Subcutaneous adipose tissue (tissue), 4 donors: ENCODE measurements around the gene INHBA. TPM values are rescaled to one million over a fixed set of nuclear protein-coding genes. Genes with fewer than 3 reads are reported as not detected.

Experiments used
- CTCF ChIP-seq: fragments of 450-650 bp; IDR thresholded peaks from one replicate; pipeline ENCODE4 v1.5.1; 2016; ENCODE audit warnings: low read depth, mild to moderate bottlenecking, control low read depth, antibody characterized with exemption, moderate library complexity
- total RNA-seq, 4 donors: library from RNA; depleted of rRNA; stranded (reverse); fragments of >200 nt; gene quantifications; one replicate each; pipeline ENCODE4 v1.1.0, GENCODE V29; 2016

INHBA gene
- total RNA-seq, 4 donors from 2014 or later: 0.17 to 0.98 (median 0.42) TPM

DNA sequence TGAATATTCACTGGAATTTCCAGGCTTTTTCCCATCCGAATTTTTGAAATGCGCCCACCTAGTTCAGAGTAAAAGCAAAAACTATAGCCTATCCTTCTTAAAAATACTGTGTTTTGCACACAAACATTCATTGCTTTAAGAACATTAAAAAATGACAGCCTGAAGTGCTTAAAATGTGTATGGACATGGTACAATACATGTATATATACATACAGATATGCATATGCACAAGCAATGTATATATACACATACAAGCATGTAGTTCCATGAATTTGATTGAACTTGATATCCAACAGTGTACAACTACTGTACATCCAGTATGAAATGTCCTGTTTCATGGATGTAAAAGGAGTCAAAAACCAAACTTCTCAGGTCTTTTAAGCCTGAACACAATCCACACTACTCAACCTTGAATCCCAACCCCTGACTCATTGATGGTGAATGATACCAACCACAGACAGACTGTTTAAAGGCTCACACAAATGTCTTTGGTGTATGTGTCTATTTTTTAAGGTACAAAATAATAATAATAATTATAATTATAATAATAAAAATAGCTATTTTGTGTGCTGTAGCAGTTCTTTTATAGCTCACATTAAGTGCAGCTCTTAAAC lies 14.8 kb downstream of the INHBA start:
- TF ChIP-seq CTCF: no peak

GRCh38 chr7:41685684-41686083 lies 17.2 kb downstream of the INHBA start:
- TF ChIP-seq CTCF: no peak

GRCh38 chr7:41682422-41682821 lies 20.5 kb downstream of the INHBA start:
- no peak for TF ChIP-seq CTCF

DNA sequence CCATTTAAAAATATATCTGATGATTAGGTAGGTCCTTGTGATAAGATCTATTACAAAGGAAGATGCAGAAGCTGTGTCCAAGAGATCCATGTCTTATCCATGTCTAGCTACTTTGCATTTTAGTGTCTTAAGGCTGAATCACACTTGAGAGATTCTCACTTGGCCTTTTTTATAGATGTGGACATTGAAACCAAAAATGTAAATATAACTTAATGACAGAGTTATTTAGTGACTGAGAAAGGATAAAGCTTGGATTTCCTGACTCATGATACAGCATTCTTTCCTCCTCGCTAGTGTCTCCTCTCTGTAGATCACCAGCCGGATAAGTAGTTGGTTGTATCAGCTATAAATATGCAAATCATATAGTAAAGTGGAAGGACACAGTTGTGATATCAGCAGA lies 23.3 kb downstream of the INHBA start:
- TF ChIP-seq CTCF: no peak

DNA sequence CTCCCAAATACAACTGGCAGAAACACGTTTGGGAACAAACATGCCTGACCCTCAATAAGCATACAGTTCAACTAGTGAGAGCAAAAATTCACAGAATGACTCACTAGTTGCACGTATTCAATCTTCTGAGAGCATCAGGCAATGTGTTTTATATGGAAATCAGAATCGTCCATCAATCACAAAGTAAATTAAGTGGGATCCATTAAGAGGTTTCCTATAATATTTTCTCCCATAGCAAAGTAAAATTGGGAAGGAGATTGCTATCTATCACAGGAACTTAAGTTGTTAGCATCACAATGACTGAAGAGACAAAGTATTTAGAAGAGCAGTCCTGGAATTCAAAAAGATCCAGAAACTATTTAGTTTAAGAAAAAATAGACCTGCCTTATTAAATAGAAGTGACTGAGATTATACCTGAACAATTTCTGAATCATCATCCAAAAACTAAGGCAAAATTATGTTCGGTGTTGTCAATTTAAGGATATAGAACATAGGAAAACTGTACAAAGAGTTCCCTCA lies 28.3 kb downstream of the INHBA start:
- TF ChIP-seq CTCF: no peak

- no peak for TF ChIP-seq CTCF
These were observed 41.3 kb downstream of the INHBA start for GRCh38 chr7:41661596-41661995.

GRCh38 chr7:41659539-41659938 lies 43.4 kb downstream of the INHBA start:
- TF ChIP-seq CTCF: no peak
